Tibial artery (tissue), 4 donors: Measurements from ENCODE around the gene IL12B.

Experiments used
- DNase-seq, 2 donors: peaks; one replicate each; pipeline ENCODE4 v3.0.0-alpha.2; 2019
- H3K27ac ChIP-seq, 2 donors: fragments of 200-600 bp; sonication (generic) in 1 of 2; 1 replicate in 1 of 2; 2 replicates in 1 of 2; pipeline ENCODE4 v1.5.1; 2018 to 2019; ENCODE audit warnings: mild to moderate bottlenecking in 1 of 2
- H3K27me3 ChIP-seq, 2 donors: fragments of 200-600 bp; sonication (generic) in 1 of 2; one replicate each; pipeline versions ENCODE4 v1.5.1 to v1.6.0; 2016 to 2019
- H3K36me3 ChIP-seq, 3 donors: fragments of 200-600 bp; sonication (generic) in 2 of 3; one replicate each; pipeline ENCODE4 v1.5.1; 2016 to 2019; ENCODE audit warnings: mild to moderate bottlenecking in 2 of 3
- H3K4me1 ChIP-seq, 4 donors: fragments of 200-600 bp; sonication (generic) in 2 of 4; 1 replicate in 3 of 4; 2 replicates in 1 of 4; pipeline ENCODE4 v1.5.1; 2016 to 2019
- H3K4me3 ChIP-seq, 2 donors: fragments of 200-600 bp; sonication (generic) in 1 of 2; 1 replicate in 1 of 2; 2 replicates in 1 of 2; pipeline ENCODE4 v1.5.1; 2018 to 2019; ENCODE audit warnings: mild to moderate bottlenecking in 2 of 2
- H3K9me3 ChIP-seq, 3 donors: fragments of 200-600 bp; sonication (generic) in 1 of 3; one replicate each; pipeline ENCODE4 v1.5.1; 2016 to 2019
- CTCF ChIP-seq, 2 experiments: fragments of 200-600 bp in 1 of 2; fragments of 450-650 bp in 1 of 2; IDR thresholded peaks; one replicate each; pipeline ENCODE4 v1.5.1; 2017 to 2019; ENCODE audit warnings: antibody characterized with exemption in 2 of 2, mild to moderate bottlenecking in 1 of 2, moderate library complexity in 1 of 2
- intact Hi-C: fragments of 100-400 bp; cut with DNase I; formaldehyde crosslinking; loops from one replicate; pipeline ENCODE4 v1.15.0; 2023; ENCODE audit warnings: low total_unique reads

The IL12B gene

GRCh38 chr5:159331093-159331973 is 1.0 kb upstream of the IL12B start:
- Histone ChIP-seq H3K4me1 (peaks cover 0 to 11% (median 8%) of the 10 kb centered on the region in 4 donors), H3K27me3 (peaks cover 0 to 34% of the 10 kb centered on the region in 2 donors), H3K4me3 (peak overlapping the region; percentile 39 to 49), H3K36me3 (no peaks in the 10 kb centered on the region), H3K27ac (no peak overlapping the region), H3K9me3 (no peaks in the 10 kb centered on the region)
- DNase-seq: peak; percentile 62 to 72
- intact Hi-C loops: no loop called here
- TF ChIP-seq CTCF (IDR thresholded peaks at IDR 0.05): peak; percentile 52 to 61

GRCh38 chr5:159324986-159325385 is 5.3 kb downstream of the IL12B start:
- DNase-seq: no peak
- H3K27ac ChIP-seq: no peak overlapping the region
- peaks cover 0 to 31% of the 10 kb centered on the region in 2 donors for H3K27me3 ChIP-seq
- no peaks in the 10 kb centered on the region for H3K4me1 ChIP-seq
- no peak overlapping the region for H3K4me3 ChIP-seq
- intact Hi-C loops: loop anchor here (5.0 kb wide), 1 partner anchor 183 kb away; no protein-coding TSS in a partner anchor
- TF ChIP-seq CTCF (IDR thresholded peaks at IDR 0.05): no peak
- H3K36me3 ChIP-seq: no peaks in the 10 kb centered on the region
- no peaks in the 10 kb centered on the region for H3K9me3 ChIP-seq

- Histone ChIP-seq H3K4me1 (no peaks in the 10 kb centered on the region), H3K27ac (no peak overlapping the region), H3K4me3 (no peak overlapping the region), H3K9me3 (no peaks in the 10 kb centered on the region), H3K36me3 (no peaks in the 10 kb centered on the region), H3K27me3 (peaks cover 0 to 28% of the 10 kb centered on the region in 2 donors)
- TF ChIP-seq CTCF (IDR thresholded peaks at IDR 0.05): no peak
- intact Hi-C loops: loop anchor here (5.0 kb wide), 1 partner anchor 182 kb away; no protein-coding TSS in a partner anchor
- no peak for DNase-seq
Measured at GRCh38 chr5:159324102-159324755, 6.1 kb downstream of the IL12B start.

GRCh38 chr5:159322180-159322579 is 8.1 kb downstream of the IL12B start:
- no peaks in the 10 kb centered on the region for H3K36me3 ChIP-seq
- H3K4me3 ChIP-seq: no peak overlapping the region

GRCh38 chr5:159319832-159320231 is 10.5 kb downstream of the IL12B start:
- H3K27me3 ChIP-seq: peaks cover 0 to 1% of the 10 kb centered on the region in 2 donors
- intact Hi-C loops: loop anchor here (5.0 kb wide), 1 partner anchor 178 kb away; no protein-coding TSS in a partner anchor

More at GRCh38 chr5:159322180-159322579, 8.1 kb downstream of the IL12B start:
- TF ChIP-seq CTCF (IDR thresholded peaks at IDR 0.05): no peak
- Histone ChIP-seq H3K4me1 (no peaks in the 10 kb centered on the region), H3K27me3 (peaks cover 0 to 11% of the 10 kb centered on the region in 2 donors), H3K9me3 (no peaks in the 10 kb centered on the region), H3K27ac (no peak overlapping the region)
- DNase-seq: no peak
- intact Hi-C loops: loop anchor here (5.0 kb wide), 1 partner anchor 180 kb away; no protein-coding TSS in a partner anchor

More at GRCh38 chr5:159319832-159320231, 10.5 kb downstream of the IL12B start:
- Histone ChIP-seq H3K27ac (no peak overlapping the region), H3K4me3 (no peak overlapping the region), H3K36me3 (no peaks in the 10 kb centered on the region), H3K9me3 (no peaks in the 10 kb centered on the region), H3K4me1 (no peaks in the 10 kb centered on the region)
- TF ChIP-seq CTCF (IDR thresholded peaks at IDR 0.05): no peak
- no peak for DNase-seq
